ENCODE measurements around the gene ACOT8. TPM values are rescaled to one million over a fixed set of nuclear protein-coding genes. Genes with fewer than 3 reads are reported as not detected.

The ACOT8 gene
- total RNA-seq, 4 donors from 2014 or later, result 84.6 to 108 (median 99.7) TPM

DNA sequence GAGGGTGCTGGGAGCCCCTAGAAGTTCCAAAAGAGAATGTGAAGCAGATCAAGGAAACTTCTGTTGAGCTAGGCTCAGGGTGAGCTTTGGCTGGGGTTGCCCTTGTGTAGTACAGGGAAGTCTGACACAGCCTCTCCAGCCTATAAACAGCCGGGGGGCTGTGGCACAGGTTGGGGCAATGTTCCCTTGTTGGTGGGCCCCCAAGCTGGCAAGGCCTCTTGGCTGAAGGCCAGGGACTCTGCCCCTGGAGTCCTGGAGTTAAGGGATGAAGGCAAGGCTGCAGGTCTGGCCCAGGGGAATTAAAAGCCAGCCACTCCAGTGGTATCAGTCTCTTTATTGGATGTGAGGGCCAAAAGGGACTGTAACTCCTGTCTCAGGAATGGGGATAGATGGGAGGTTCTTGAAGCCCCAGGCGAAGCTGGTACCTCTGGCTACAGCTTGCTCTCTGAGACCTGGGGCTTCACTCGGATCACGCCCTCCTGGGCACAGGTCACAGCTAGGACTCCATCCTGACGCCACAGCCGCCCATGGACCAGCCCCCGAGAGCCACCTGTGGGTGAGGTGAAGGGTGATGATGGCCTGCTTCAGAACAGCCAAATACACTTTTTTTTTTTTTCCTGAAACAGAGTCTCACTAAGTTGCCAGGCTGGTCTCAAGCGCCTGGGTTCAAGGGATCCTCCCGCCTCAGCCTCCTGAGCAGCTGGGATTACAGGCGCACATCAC is 15.6 kb downstream of the ACOT8 start:
- no peak for TF ChIP-seq CTCF (IDR thresholded peaks at IDR 0.05)
- no peak for TF ChIP-seq EP300 (IDR thresholded peaks at IDR 0.05; ENCODE audit: low read depth)
- TF ChIP-seq POLR2AphosphoS5 (IDR thresholded peaks at IDR 0.05), result no peak
- TF ChIP-seq POLR2A (IDR thresholded peaks at IDR 0.05), result no peak
- in situ Hi-C loops (cut with MboI; ENCODE audit: low pct_ligation_motif_present in 1 of 4, low pct_unique_long_range_greater_than_20kb in 1 of 4, low sequenced_read_pairs in 3 of 4) (no loop called here), intact Hi-C loops (cut with DNase I; ENCODE audit: low total_unique reads) (no loop called here)
- H3K27me3 ChIP-seq, result no peaks in the 10 kb centered on the region
- peaks cover 4 to 26% (median 10%) of the 10 kb centered on the region in 4 donors for H3K4me1 ChIP-seq
- peaks cover 0 to 22% (median 5%) of the 10 kb centered on the region in 4 donors for H3K36me3 ChIP-seq
- no peaks in the 10 kb centered on the region for H3K9me3 ChIP-seq
- no peak for DNase-seq
- no peak overlapping the region for H3K4me3 ChIP-seq
- H3K27ac ChIP-seq, result peak overlapping the region; percentile 39 to 70 (median 61)
- 95% methylated on average over 10 of the region's 10 CpGs; no CpG with 5 or more reads in 1 of the 2 donors for WGBS, 2 donors (ENCODE audit: low coverage in 1 of 2)

- Histone ChIP-seq H3K4me1 (peaks cover 4 to 30% (median 11%) of the 10 kb centered on the region in 4 donors), H3K4me3 (no peak overlapping the region), H3K36me3 (peaks cover 0 to 14% (median 5%) of the 10 kb centered on the region in 4 donors), H3K27me3 (no peaks in the 10 kb centered on the region), H3K9me3 (no peaks in the 10 kb centered on the region), H3K27ac (peak overlapping the region in 1 of 4 donors; percentile 70)
- in situ Hi-C loops (cut with MboI; ENCODE audit: low pct_ligation_motif_present in 1 of 4, low pct_unique_long_range_greater_than_20kb in 1 of 4, low sequenced_read_pairs in 3 of 4) (no loop called here), intact Hi-C loops (cut with DNase I; ENCODE audit: low total_unique reads) (no loop called here)
- 95% methylated on average over 21 of the region's 25 CpGs; no CpG with 5 or more reads in 1 of the 2 donors for WGBS, 2 donors (ENCODE audit: low coverage in 1 of 2)
- TF ChIP-seq POLR2AphosphoS5 (IDR thresholded peaks at IDR 0.05) (no peak), EP300 (IDR thresholded peaks at IDR 0.05; ENCODE audit: low read depth) (no peak)
- DNase-seq, result no peak
These were observed 16.4 kb downstream of the ACOT8 start for GRCh38 chr20:45840700-45841198.

GRCh38 chr20:45836841-45837240 is 20.4 kb downstream of the ACOT8 start:
- Histone ChIP-seq H3K36me3 (no peaks in the 10 kb centered on the region), H3K27me3 (no peaks in the 10 kb centered on the region), H3K27ac (peak overlapping the region in 1 of 4 donors; percentile 98), H3K4me1 (peaks cover 22 to 44% (median 28%) of the 10 kb centered on the region in 4 donors), H3K4me3 (no peak overlapping the region), H3K9me3 (no peaks in the 10 kb centered on the region)
- no peak for DNase-seq
- 20 to 42% methylated on average over 1 of the region's 1 CpG for WGBS, 2 donors (ENCODE audit: low coverage in 1 of 2)
- TF ChIP-seq POLR2AphosphoS5 (IDR thresholded peaks at IDR 0.05), result no peak
- TF ChIP-seq EP300 (IDR thresholded peaks at IDR 0.05; ENCODE audit: low read depth), result no peak
- no peak for TF ChIP-seq CTCF (IDR thresholded peaks at IDR 0.05)
- TF ChIP-seq POLR2A (IDR thresholded peaks at IDR 0.05), result no peak
- intact Hi-C loops (cut with DNase I; ENCODE audit: low total_unique reads), result no loop called here
- in situ Hi-C loops (cut with MboI; ENCODE audit: low pct_ligation_motif_present in 1 of 4, low pct_unique_long_range_greater_than_20kb in 1 of 4, low sequenced_read_pairs in 3 of 4), result no loop called here

- WGBS, 2 donors (ENCODE audit: low coverage in 1 of 2), result 84% methylated on average over 5 of the region's 5 CpGs; no CpG with 5 or more reads in 1 of the 2 donors
- no peak for TF ChIP-seq CTCF (IDR thresholded peaks at IDR 0.05)
- peak in 1 of 3 donors; percentile 15 for TF ChIP-seq POLR2AphosphoS5 (IDR thresholded peaks at IDR 0.05)
- Histone ChIP-seq H3K4me1 (peaks cover 19 to 40% (median 28%) of the 10 kb centered on the region in 4 donors), H3K27ac (peak overlapping the region; percentile 91 to 98 (median 93)), H3K9me3 (no peaks in the 10 kb centered on the region), H3K4me3 (peak overlapping the region in 1 of 4 donors; percentile 84), H3K27me3 (no peaks in the 10 kb centered on the region), H3K36me3 (no peaks in the 10 kb centered on the region)
- intact Hi-C loops (cut with DNase I; ENCODE audit: low total_unique reads) (no loop called here), in situ Hi-C loops (cut with MboI; ENCODE audit: low pct_ligation_motif_present in 1 of 4, low pct_unique_long_range_greater_than_20kb in 1 of 4, low sequenced_read_pairs in 3 of 4) (no loop called here)
- peak; percentile 20 for DNase-seq
These were observed 21.4 kb downstream of the ACOT8 start for GRCh38 chr20:45835825-45836224.
